Fibroblast of pulmonary artery (primary cell): ENCODE results near the gene AKAP17A.

Experiments used
- DNase-seq: peaks from one replicate; pipeline ENCODE4 v3.0.0-alpha.2; 2010; ENCODE audit warnings: low read depth
- H3K4me3 ChIP-seq: replicated peaks from 2 replicates; pipeline ENCODE4 v1.5.1; 2011; ENCODE audit warnings: low read depth, mild to moderate bottlenecking, control low read depth, low read length, moderate library complexity
- CTCF ChIP-seq: IDR thresholded peaks from 2 replicates; pipeline ENCODE4 v1.5.1; 2011; ENCODE audit warnings: mild to moderate bottlenecking, control low read depth, low read length, inconsistent platforms; ENCODE audit errors: missing control alignments

The AKAP17A gene

GRCh38 chrX:1587161-1587560, 4.2 kb upstream of the AKAP17A start:
- no peak for TF ChIP-seq CTCF
- DNase-seq: no peak
- H3K4me3 ChIP-seq: no peak overlapping the region

GRCh38 chrX:1589356-1590130, 1.9 kb upstream of the AKAP17A start:
- no peak overlapping the region for H3K4me3 ChIP-seq
- TF ChIP-seq CTCF: no peak

GRCh38 chrX:1591863-1592469, 562 bp downstream of the AKAP17A start:
- no peak for TF ChIP-seq CTCF
- peak overlapping the region; percentile 90 for H3K4me3 ChIP-seq
- DNase-seq: no peak

More at GRCh38 chrX:1589356-1590130, 1.9 kb upstream of the AKAP17A start:
- no peak for DNase-seq

- H3K4me3 ChIP-seq: peak overlapping the region; percentile 90
- no peak for TF ChIP-seq CTCF
- peak; percentile 39 for DNase-seq
Observed at GRCh38 chrX:1592470-1593142, 1.2 kb downstream of the AKAP17A start.

GRCh38 chrX:1593286-1594271, 2.2 kb downstream of the AKAP17A start:
- H3K4me3 ChIP-seq: peak overlapping the region; percentile 90
- TF ChIP-seq CTCF: no peak
- no peak for DNase-seq

GRCh38 chrX:1595711-1596060, 4.3 kb downstream of the AKAP17A start:
- DNase-seq: no peak
- H3K4me3 ChIP-seq: no peak overlapping the region
- TF ChIP-seq CTCF: no peak
